ENCODE results near the gene MRPS12. TPM values are rescaled to one million over a fixed set of nuclear protein-coding genes. Genes with fewer than 3 reads are reported as not detected.

Gene MRPS12
- 32.4 and 39.1 TPM in 2 replicates for total RNA-seq

DNA sequence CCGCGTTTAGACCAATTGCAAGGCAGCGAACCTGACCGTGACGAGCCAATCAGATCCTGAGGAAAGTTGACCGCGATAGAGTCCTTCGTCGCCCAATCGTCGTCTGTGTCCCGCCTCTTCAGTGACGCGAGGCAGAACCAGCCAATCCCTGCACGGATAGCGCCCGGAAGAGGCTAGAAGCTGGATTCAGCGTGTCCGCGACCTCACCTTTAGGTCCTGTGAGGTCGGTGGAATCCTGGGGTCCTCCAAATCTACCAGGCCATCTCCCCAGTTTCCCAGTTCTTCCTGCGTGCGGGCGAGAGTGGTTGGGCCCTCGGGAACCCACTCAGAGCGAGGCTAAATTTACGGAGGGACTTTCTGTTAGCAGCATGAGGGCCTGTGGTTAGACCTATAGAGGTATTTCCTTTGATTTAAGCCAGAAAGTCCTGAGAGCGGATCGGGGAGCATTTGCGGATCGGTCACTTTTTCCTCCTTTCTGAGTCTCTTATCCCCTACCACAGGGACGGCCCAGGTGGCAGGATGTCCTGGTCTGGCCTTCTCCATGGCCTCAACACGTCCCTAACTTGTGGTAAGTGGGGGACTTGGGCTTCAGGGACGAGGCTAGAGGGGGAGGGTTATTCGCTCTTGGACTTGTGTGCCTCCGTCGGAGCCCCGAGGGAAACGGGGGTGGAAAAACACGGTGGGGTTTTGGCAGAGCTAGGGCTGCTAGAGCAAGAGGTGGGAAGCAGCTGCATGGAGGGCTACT, at the start of gene MRPS12:
TSS of gene MRPS12 (plus strand) at position 169 of the 745 bp plus-strand sequence. CDS start at position 520, 351 bp downstream.

DNA sequence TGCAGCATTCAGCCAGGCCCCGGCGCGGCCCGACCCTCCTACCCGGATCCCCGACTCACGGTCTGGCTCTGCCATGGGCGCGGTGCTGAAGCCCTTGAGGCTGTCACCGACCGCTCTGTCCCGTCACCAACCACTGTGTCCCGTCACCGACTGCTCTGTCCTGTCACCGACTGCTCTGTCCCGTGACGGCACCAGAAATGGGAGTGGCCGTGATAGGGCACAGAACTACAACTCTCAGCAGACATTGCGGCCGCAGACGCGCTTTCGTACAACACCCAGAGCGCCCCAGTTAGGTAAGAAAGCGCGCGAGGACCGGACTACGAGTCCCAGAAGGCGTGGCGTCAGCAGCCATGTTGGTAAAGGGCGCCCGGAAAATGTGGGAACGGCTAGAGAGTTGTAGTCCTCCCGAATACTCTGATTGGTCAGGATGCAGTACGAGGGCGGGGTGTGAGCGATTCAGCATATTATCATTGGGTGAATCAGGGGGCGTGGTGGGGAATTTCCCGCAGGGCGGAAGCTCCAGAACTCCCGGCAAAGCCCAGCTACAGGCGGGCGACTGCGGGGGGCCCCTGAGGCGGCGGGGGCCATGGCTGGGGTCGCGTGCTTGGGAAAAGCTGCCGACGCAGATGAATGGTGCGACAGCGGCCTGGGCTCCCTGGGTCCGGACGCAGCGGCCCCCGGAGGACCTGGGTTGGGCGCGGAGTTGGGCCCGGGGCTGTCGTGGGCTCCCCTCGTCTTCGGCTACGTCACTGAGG, 31.1 kb upstream of the MRPS12 start, which contains the start of the genes NFKBIB and SIRT2:
TSS of gene NFKBIB (plus strand) at position 523 of the 755 bp plus-strand sequence. CDS start at position 587, 64 bp downstream.
TSS of gene SIRT2 (minus strand) at position 172 of the 755 bp plus-strand sequence. CDS start at position 75, 97 bp downstream.

DNA sequence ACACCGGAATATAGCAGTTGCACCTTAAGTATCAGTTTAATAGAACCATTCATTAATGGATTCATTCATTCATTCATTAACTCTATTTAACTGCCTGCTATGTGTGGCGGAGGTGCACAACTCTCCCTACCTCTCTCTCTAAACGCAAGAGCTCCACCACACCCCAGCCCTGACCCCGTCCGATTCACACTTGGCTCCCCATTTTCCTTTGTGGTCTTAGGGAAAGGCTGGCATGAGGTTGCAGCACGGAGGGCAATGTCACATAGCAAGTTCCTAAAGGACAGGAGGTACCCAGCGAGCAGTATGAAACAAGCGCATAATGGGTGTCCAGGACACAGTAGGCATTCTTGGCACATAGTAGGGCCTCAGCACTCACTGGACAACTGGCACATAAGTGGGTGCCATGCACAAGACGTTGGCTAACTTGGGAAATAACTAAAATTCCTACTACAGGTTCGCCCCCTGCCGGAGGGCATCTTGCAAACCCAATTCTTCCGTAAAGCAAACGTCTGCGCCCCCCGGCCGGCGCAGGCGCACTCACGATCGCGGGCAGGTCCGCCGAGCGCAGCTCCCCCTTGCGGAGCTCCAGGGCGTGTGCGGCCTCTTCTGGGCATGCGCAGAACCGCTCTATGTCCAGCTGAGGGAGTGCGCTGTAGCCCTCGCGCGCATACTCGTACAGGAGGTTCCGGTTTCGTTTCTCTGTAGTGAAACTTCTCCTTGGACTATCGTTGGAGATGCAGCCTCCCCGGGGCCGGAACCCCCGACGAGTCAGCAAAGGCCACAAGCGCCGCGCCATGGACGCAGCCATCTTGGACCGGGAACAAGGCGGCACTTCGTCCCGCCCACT, 592 bp upstream of the MRPS12 start, which contains the start of gene SARS2:
TSS of gene SARS2 (minus strand) at position 835 of the 847 bp plus-strand sequence. CDS start at position 808, 27 bp downstream.

DNA sequence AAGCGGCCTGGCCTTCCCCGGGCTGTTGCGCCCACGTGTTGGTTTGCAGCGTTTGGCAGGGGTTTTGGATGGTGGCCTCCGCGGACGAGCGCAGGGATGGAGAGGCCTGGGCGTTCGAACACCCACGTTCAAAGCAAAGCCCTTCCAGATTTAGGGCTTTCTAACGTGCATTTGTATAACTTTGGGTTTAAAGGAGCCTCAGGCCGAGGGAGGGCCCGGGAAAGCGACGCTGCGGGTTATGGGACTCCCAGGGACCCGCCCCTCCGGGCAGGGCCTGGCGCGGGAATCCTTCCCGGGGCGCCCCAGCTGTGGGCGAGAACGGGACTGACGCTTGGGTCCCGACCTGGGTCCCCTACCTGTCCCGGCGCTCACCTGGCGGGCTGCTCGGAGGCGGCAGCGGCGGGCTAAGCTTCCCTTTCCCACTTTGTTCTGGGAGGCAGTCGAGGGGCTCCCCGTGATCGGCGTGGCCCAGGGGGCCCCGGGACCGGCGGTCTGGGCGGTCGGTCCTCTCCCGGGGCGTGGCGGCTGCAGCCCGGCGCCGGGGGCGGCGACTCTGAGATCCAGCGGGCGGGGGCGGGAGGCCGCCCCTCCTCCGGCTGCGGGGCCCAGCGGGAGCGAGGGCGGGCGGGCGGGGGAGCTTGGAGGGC, 44.6 kb downstream of the MRPS12 start, which contains the start of gene FBXO17:
TSS of gene FBXO17 (minus strand) at position 529 of the 647 bp plus-strand sequence. CDS start 25,423 bp downstream, outside the sequence.

Other genes with a start within 250 kb of the MRPS12 start
- gene CAPN12, start 186.5 kb upstream of the MRPS12 start, total RNA-seq: 0.29 TPM in 1 of 2 replicates, not detected in the other
- not detected in 2 replicates for gene LGALS7, start 157.4 kb upstream of the MRPS12 start, total RNA-seq
- not detected in 2 replicates for gene LGALS7B, start 141.7 kb upstream of the MRPS12 start, total RNA-seq
- gene LGALS4, start 118.0 kb upstream of the MRPS12 start, total RNA-seq: 0.13 TPM in 1 of 2 replicates, not detected in the other
- gene ECH1, start 99.2 kb upstream of the MRPS12 start, total RNA-seq: 26.6 and 32.7 TPM in 2 replicates
- gene HNRNPL, start 81.0 kb upstream of the MRPS12 start, total RNA-seq: 338 and 397 TPM in 2 replicates
- gene RINL, start 52.7 kb upstream of the MRPS12 start, total RNA-seq: 8.0 and 12.7 TPM in 2 replicates
- gene SIRT2, start 31.3 kb upstream of the MRPS12 start, total RNA-seq: 57.9 and 64.1 TPM in 2 replicates
- gene NFKBIB, start 31.0 kb upstream of the MRPS12 start, total RNA-seq: 16.5 and 17.9 TPM in 2 replicates
- not detected in 2 replicates for gene CCER2, start 18.8 kb upstream of the MRPS12 start, total RNA-seq
- gene SARS2, start 181 bp upstream of the MRPS12 start, total RNA-seq: 14.1 and 24.6 TPM in 2 replicates
- 13.8 and 24.1 TPM in 2 replicates for gene FBXO17, start 44.8 kb downstream of the MRPS12 start, total RNA-seq
- 1.7 and 2.4 TPM in 2 replicates for gene FBXO27, start 101.6 kb downstream of the MRPS12 start, total RNA-seq
- gene ACP7, start 153.4 kb downstream of the MRPS12 start, total RNA-seq: 0.07 and 0.27 TPM in 2 replicates
- 13.7 and 19.0 TPM in 2 replicates for gene PAK4, start 194.8 kb downstream of the MRPS12 start, total RNA-seq

Data from thoracic aorta endothelial cell (primary cell).